Measurements from ENCODE around the gene TPPP3.
"Not testable (repeated sequence)": the region's sequence is repeated elsewhere in the genome, so short reads cannot be mapped to it uniquely, and the experiment has no call there.

The TPPP3 gene

DNA sequence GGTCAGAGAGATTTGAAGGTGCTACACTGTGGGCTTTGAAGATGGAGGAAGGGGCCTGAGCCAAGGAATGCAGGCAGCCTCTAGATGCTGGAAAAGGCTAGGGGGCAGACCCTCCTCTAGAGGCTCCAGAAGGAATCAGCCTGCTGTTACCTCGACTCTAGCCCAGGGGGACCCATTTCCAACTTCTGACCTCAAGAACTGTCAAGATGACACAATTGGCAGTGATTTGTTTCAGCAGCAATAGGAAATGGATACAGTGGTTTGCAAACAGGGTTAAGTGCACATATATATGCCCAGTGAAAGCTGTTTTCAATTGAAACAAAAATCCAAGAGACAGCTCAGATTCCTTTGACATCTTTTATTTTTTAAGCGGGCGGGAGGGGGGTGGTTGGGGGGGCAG lies 26.6 kb upstream of the TPPP3 start:
- DNase-seq: no peak
- TF ChIP-seq POLR2A (IDR thresholded peaks at IDR 0.05; ENCODE audit: low read length) (no peak), GATA1 (IDR thresholded peaks at IDR 0.05; ENCODE audit: low read depth, low read length) (no peak)

DNA sequence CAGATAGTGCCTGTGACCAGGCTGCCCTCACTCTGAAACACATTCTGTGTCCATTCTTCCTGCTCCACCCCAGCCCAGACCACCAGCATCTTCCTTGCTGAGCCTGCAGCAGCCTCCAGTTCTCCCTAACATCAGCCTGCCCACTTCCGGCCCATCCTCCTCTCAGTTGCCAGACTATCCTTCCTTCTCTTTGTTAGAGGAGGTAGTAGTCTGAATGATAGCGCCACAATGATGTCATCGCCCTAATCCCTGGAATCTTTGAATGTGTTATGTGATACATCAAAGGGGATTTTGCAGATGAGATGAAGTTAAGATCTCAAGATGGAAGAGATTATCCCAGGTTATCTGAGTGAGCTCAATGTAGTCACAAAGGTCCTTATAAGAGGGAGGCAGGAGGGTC lies 26.2 kb upstream of the TPPP3 start:
- TF ChIP-seq GATA1 (IDR thresholded peaks at IDR 0.05; ENCODE audit: low read depth, low read length): no peak
- TF ChIP-seq POLR2A (IDR thresholded peaks at IDR 0.05; ENCODE audit: low read length): no peak
- no peak for DNase-seq

DNA sequence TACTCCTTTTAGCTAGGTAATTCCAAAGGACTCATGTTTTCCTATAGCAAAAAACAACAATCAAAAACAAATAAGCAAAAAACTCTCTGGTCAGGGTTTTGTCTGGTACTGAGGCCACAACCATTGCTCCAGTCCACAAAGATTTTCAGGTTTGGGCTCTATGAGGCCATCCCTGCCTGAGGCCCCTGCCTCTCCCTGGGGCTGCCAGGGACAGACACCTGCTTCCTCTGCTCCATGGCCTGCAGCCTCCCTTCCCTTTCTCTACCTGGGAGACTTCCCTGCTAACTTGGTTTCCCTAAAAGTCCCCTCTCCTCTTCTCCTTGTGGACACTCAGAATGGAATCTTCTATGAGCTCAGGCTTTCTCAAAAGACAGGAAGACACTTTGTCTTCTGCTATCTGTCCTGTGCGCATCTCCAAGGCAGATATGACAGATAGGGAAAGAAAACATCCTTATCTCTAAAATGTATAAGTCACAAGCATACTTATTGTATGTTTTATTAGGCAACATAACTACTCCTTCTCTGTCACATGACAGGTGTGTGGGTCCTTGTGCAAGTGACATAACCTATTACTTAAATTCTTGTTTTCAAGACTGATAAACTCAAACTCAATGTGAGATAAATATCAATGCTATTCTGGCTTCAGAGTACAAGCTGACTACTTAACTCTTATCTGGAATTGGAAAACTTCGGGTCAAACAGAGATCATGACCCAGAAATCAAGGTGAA lies 24.2 kb upstream of the TPPP3 start:
- TF ChIP-seq POLR2A (IDR thresholded peaks at IDR 0.05; ENCODE audit: low read length) (no peak), GATA1 (IDR thresholded peaks at IDR 0.05; ENCODE audit: low read depth, low read length) (no peak)
- DNase-seq: no peak

DNA sequence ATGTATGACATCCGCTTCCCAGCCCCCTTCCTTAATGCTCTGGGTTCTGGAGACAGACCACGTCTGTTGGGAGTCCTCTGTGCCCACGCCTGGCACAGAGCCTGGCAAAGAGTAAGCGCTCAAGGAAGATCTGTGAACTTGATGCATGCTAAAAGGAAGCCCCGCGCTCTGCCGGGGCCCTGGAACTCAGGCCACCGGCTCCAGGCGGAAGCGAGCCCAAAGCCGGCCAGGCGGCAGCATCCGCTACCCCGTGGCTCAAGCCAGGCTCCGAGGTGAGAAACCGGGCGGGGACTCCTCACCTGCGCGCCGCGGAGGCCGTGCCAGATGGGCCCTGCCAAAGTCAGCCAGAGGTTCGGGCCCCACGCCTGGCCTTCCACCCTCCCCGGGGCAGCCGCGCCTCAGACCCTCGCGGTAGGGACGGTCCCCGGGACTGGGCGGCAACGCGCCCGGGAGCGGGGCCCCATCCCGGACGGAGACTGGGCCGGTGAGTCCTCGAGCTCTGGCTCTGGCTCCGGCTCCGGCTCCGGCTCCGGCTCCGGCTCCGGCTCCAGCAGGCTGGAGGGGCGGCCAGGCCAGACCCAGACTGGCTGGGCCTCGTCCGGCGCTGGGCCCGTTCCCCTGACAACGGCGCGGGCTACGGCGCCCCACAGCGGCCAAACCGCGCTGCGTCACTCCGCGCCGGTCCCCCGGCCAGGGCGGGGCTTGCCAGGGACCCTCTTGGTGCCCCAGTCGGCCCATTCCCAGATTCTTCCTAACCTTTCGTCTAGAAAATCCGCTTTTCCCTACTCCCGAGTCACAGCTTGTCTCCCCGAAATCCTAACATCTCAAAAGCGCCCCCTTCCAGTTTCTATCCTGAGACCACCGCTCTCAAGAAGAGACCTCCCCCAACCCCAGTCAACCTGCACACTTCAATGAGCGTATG lies 22.8 kb upstream of the TPPP3 start, which contains the start of gene ZDHHC1:
Gene ZDHHC1, minus strand, starts transcription at position 606 of the 922 bp plus-strand sequence. CDS start 8,702 bp downstream, outside the sequence.
- DNase-seq: peak; percentile 58 to 64
- no peak for TF ChIP-seq POLR2A (IDR thresholded peaks at IDR 0.05; ENCODE audit: low read length)
- no peak for TF ChIP-seq GATA1 (IDR thresholded peaks at IDR 0.05; ENCODE audit: low read depth, low read length)

DNA sequence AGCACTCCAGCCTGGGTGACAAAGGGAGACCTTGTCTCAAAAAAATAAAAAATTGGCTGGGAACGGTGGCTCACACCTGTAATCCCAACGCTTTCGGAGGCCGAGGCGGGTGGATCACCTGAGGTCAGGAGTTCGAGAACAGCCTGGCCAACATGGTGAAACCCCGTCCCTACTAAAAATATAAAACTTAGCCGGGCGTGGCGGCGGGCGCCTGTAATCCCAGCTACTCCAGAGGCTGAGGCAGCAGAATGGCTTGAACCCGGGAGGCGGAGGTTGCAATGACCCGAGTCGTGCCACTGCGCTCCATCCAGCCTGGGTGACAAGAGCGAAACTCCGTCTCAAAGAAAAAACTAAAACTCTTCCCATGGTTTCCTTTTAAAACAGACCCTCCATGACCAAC lies 22.1 kb upstream of the TPPP3 start:
- DNase-seq: not testable (repeated sequence)

DNA sequence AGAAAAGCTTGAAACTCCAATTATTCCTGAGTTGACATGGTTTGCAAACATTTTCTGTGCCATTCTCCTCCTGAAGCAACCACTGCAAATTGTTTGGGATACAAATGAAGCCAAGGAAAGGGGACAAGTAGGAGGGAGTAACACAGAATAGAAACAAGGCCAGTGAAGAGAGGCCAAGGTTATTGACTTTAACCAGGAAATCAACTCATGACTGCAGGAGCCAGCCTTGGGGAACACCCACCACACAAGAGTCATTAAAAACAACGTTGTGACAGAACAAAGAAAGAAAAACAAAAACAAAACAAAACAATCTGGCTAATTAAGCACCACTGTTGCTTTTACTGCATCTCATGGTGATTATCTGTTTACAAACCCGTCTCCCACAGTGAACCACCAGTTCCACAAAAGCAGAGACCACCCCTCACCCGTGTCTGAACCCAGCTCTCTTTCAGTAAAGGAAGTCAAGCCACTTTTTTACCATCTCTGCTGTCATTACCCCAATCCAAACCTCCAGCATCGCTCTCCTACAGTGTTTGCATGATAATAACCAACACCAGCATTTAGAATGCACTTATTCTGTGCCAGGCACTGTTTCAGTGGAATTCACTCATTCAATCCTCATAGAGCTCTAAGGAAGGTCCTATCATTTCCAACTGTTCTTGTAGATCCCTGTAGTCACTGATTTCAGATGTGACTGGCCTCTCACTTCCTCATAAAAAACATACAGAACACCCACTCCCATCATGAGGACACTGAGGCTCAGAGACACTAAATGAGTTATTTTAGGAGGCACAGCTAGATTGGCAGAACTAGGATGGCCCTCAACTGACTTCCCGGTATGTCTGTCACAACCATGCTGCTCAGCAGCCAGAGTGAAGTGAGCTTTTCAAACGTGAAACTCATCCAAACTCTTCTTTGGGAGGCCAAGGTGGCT lies 20.9 kb upstream of the TPPP3 start:
- DNase-seq: no peak
- TF ChIP-seq POLR2A (IDR thresholded peaks at IDR 0.05; ENCODE audit: low read length) (no peak), GATA1 (IDR thresholded peaks at IDR 0.05; ENCODE audit: low read depth, low read length) (no peak)

DNA sequence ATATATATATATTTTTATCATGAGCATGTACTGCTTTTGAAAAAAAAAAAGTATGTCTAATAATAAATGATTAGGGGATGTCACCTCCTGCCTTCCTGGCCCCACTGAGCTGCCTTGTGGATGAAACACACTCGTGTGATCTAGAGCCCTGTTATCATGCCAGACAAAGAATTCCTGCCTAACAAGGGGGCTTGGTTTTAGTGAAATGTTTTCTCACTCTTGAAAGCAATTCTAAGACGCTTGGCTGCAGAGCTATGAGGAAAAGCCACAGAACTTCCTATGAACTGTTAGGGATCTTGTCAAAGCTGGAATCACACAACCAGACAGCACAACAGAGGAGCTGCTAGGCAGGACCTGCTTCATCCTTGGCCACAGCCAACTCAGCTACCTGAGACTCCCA lies 19.0 kb upstream of the TPPP3 start:
- TF ChIP-seq GATA1 (IDR thresholded peaks at IDR 0.05; ENCODE audit: low read depth, low read length) (no peak), POLR2A (IDR thresholded peaks at IDR 0.05; ENCODE audit: low read length) (no peak)
- no peak for DNase-seq

DNA sequence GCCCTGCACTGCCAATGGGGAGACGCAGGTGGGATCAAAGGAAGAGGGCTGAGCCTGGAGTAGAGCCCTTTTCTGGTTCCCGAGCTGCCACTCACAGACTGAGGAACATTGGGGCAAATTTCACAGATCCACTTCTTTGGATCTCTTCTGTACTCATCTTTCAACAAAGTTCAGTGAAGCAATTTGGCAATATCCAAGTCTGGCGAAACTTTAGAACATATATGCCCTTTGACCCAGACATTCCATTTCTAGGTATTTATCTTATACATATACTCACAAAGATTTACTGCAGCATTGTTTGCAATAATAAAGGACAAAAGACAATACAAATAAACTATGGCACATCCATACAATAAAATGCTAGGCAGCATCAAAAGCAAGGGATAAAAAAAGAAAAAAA lies 18.0 kb upstream of the TPPP3 start:
- no peak for DNase-seq
- TF ChIP-seq POLR2A (IDR thresholded peaks at IDR 0.05; ENCODE audit: low read length) (no peak), GATA1 (IDR thresholded peaks at IDR 0.05; ENCODE audit: low read depth, low read length) (no peak)

DNA sequence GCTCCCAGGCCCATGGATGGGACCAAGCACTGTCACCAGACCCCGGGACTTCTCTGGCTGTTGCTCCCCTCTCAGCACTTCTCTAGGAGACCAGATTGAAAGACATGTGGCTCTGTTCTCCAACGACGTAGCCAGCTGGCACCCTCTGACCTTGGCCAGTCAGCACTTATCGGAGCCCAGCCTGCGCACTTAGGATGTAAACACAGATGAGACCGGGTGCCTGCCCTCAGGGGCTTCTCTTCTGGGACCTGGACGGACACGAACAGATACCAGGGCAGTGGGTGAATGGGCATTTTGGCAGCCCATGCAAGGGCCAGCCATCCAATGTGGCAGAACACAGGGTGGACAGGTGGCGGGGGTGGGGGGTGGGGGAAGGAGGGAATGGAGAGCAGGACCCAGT lies 16.3 kb upstream of the TPPP3 start:
- DNase-seq: no peak
- TF ChIP-seq GATA1 (IDR thresholded peaks at IDR 0.05; ENCODE audit: low read depth, low read length) (no peak), POLR2A (IDR thresholded peaks at IDR 0.05; ENCODE audit: low read length) (no peak)

DNA sequence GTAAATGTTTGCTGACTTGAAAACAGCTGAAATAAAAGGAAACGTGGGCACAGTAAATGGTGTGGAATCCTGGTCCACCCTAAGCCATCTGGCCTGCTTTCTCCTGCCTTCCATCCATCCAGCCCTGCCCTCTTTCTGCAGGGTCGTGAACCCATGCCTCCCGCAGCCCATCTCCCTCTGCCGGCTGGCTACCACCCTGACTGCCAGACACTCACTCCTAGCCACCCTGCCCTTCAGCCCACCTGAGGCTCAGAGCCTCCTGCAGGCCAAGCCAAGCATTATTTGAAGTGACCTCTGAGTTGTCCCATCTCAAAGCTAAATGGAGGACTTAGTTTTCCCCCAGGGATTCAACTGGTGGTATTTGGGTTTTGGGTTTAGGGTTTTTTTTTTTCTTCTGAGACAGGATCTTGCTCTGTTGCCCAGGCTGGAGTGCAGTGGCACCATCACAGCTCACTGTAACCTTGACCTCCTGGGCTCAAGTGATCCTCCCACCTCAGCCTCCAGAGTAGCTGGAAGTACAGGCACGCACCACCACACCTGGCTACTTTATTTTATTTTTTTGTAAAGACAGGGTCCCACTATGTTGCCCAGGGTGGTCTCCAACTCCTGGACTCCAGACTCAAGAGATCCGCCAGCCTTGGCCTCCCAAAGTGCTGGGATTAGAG lies 14.6 kb upstream of the TPPP3 start:
- TF ChIP-seq GATA1 (IDR thresholded peaks at IDR 0.05; ENCODE audit: low read depth, low read length): no peak
- no peak for TF ChIP-seq POLR2A (IDR thresholded peaks at IDR 0.05; ENCODE audit: low read length)
- no peak for DNase-seq

DNA sequence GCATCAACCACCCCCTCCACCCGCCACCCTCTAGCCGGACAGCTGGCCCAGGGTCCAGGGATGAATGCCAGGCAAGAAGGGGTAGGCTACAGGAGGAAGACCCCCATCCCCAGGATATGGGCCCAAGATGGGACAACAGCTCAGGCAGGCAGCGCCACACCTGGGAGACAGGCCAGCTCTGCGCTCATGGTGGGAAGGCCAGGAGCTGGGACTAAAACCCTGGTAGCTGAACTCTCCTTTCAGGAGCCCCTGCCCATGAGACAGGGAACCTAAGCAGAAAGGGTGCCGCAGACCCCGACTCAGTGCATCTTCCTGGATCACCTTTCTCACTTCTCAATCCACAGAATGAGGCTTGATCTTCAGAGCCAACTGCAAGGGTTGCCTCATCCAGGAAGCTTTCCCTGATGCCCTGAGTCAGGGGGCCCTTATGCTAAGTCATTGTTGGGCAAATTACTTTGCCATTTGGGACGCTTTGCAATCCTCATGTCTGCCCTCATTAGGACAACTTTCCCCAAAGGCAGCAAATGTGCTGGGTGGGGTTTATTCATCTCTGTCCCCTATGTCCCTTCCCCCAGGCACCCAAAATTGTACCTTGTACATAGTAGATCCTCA lies 14.0 kb upstream of the TPPP3 start:
- TF ChIP-seq GATA1 (IDR thresholded peaks at IDR 0.05; ENCODE audit: low read depth, low read length): no peak
- no peak for TF ChIP-seq POLR2A (IDR thresholded peaks at IDR 0.05; ENCODE audit: low read length)
- no peak for DNase-seq

DNA sequence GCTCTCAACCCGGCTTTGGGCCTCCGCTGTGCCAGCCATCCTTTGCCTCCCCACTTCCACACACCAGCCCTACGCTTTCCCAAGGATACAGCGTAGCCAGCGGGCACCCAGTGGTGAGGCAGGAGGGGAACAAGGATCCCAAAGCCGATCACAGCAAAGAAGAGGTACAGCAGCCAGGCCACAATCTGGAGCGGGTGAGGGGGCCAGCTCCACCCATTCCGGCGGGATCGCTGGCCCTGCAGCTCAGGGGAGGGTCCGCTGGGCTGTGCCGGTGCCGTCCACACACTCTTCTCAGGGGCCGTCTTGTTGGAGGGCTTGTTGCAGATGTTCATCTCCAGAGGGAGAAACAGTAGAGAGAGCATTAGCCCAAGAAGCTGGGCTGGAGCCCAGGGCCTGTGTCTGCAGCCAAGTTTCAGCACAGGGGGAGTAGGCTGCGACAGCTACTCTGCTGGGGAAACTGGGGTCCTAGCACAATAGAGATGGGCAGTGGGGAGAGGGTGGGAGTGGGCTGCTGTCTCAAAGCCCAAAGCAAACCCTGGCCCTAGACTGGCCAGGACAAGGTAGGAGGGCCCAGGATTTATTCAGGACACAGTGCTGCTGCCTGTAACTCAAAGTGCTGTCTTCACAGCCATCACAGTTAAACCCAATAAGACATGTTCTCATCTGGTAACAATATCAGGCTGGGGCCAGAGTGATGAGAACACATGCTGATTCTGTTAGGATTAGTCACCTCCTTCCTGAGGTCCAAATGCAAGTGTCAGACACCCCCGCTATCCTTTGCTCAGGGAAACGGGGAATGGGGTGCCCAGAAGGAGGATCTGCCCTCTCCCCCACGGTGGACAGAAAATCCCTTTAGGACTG lies 13.0 kb upstream of the TPPP3 start:
- DNase-seq: no peak
- TF ChIP-seq POLR2A (IDR thresholded peaks at IDR 0.05; ENCODE audit: low read length) (no peak), GATA1 (IDR thresholded peaks at IDR 0.05; ENCODE audit: low read depth, low read length) (no peak)
